ENCODE data around the gene KDM4C.
"Not testable (repeated sequence)": the region's sequence is repeated elsewhere in the genome, so short reads cannot be mapped to it uniquely, and the experiment has no call there.

KDM4C gene

DNA sequence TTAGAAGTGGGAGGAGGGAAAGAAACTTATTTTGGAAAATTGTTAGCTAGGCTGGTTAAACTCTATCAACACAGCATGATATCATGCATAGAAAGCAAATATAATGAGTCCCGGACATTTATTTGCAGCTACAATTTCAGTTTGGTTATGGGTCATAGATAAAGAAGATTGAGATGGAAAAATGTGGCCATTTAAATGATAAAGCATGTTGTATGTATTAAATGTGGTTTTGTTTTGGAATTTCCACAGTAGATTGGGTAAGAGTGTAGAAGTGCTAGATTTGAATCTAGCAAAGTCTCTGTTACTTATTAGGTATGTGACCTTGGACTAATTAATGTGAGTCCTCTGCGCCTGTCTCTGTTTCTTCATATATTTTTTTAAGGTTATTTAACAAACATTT lies 217.4 kb downstream of the KDM4C start:
- DNase-seq (ENCODE audit: low read depth in 2 of 2), result no peak

DNA sequence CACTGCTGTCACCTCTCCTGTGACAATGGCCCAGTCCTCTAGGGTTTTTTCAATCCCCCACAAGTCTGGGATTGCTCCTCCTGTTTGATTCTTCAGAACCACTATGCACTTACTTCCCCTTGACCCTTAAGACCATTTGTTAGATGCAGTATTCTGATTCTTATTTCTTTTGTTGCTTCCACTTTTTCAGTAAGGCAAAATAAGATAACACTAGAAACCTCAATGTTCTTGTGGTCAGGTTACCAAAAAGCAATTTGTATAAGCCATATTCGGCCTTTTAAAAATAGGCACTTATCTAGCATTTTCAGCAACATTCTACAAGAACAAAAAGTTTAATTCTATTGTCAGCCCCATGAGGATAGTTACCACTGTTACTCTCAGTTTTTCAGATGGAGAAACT lies 220.0 kb downstream of the KDM4C start:
- no peak for DNase-seq (ENCODE audit: low read depth in 2 of 2)

DNA sequence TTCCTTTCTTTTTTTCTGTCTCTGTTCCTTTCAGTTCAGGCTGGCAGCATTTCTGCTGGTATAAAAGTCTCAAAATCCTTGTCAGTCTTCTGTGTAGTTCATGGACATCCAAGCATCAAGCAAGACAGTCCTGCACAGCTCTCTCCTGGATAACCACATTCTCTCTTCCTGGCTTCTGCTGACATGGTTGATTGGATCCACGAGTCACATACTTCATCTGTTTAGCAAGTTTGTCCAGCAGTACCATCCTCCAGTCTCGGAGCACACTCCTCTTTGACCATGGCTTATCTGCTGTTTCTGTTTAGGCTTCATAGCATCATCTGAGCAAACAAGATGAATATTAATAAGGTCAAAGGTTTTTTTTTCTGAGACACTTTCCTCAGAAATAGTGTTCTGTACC lies 220.8 kb downstream of the KDM4C start:
- no peak for DNase-seq (ENCODE audit: low read depth in 2 of 2)

DNA sequence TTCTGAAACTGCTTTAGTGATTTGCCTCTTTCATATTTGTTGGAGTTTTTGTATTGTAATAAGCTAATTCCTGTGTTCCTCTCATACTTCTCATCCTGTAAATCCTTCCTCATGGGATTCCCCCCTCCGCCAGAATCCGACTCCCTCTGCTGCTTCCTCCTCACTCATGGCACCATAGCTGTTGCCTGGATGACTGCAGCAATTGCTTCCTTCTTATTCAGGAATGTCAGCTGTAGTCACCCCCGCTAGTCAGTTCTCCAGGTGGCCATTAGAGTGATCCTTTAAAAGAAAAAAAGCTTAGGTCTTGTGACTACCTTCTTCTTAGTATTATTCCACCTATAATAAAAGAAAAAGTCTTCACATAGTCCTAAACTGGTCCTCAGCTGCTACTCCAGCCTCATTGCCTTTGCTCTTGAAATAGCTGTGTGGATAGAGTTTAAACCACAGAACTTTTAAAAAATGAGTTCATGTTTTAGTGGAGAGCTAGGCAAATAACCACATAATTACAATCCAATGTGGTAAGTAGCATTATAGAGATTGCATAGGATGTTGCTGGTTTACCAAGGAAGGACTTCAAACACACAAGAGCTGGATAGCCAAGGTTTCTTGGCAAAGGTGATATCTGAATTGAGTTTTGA lies 227.3 kb downstream of the KDM4C start:
- DNase-seq (ENCODE audit: low read depth in 2 of 2), result no peak

DNA sequence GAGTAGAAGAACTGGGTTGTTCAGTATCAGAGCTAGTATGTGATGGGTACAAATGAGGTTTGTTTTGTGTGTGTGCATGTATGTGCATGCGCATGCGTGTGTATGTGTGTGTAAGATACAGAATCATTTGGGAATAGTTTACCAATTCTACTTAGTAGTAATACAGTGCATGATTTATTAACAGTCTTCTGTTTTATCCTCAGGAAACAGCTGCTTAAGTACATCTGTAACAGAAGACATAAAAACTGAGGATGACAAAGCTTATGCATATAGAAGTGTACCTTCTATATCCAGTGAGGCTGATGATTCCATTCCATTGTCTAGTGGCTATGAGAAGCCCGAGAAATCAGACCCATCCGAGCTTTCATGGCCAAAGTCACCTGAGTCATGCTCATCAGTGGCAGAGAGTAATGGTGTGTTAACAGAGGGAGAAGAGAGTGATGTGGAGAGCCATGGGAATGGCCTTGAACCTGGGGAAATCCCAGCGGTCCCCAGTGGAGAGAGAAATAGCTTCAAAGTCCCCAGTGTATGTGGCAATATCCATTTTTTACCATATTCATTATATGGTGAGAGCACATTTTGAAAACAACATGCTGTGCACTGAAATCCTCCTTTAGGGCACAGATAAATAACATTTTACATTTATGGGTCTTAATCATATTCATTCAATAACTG lies 228.5 kb downstream of the KDM4C start:
- DNase-seq (ENCODE audit: low read depth in 2 of 2), result no peak

DNA sequence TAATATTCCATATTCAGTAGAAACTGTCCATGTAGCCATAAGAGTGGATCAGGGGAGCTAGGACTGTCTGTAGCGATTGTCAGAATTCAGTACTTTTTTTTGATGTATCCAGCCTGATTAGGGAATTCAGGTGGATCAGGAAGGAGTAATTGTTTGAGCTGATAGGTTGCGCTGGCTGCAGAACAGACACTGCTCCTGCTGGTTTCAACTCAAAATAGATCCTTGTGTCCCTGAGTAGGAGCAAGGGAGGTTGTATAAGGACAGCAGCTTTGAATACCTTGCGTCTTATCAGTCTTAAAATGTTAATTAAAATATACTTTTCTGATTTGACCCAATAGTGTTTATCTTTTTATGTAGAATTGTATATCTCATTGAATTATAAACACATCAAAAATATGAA lies 229.6 kb downstream of the KDM4C start:
- no peak for DNase-seq (ENCODE audit: low read depth in 2 of 2)

DNA sequence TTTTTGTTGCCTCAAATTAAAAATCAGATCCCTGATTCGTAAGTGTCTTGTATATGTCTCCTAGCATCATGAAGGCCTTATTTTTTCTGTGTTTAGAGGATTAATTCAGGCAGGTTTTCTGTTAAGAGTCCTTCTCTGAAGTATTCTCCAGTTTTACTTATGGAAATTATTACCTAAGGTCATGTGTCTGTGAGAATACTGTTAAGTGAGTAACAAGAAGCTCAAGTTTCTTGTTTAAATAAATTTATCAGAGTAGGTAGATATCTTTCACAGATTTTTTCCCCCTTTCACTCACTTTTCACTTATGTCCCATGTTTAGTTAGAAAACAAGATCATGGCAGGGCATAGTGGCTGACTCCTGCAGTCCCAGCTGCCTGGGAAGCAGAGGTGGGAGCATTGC lies 233.6 kb downstream of the KDM4C start:
- no peak for DNase-seq (ENCODE audit: low read depth in 2 of 2)

DNA sequence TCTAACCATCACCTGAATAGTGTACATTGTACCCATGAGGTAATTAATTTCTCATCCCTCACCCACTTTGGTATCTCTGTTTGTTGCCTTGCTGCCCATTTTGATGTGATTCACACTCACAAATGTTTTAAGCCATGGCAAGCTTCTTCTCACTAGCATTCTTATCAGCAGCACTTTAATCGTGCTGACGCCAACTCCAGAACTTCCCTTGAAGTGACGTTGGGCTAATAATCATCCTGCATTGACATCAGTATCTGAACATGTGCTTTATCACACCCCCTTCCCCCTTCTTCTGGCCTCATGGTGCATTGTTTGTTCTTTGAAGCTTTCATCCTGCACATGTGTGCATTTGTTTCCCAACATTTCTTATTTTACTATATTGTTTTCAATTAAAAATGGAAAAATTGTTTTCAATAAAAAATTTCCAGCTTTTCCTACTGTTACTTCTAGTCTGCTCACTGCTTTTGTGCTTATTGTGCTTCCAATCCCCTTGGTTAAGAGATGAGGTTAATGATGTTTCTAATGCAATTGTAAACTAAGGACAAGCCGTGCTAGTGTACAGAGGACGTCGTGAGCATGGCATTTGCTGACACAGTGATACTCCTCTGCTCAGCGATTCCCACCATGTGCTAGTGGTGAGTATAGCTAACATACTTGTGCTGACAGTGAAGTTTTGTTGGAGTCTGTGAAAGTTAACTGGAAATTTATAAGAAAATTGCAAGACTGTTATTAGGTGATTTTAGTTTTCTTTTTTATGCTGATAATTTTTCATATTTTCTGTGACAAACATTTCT lies 238.5 kb downstream of the KDM4C start:
- DNase-seq (ENCODE audit: low read depth in 2 of 2), result no peak

DNA sequence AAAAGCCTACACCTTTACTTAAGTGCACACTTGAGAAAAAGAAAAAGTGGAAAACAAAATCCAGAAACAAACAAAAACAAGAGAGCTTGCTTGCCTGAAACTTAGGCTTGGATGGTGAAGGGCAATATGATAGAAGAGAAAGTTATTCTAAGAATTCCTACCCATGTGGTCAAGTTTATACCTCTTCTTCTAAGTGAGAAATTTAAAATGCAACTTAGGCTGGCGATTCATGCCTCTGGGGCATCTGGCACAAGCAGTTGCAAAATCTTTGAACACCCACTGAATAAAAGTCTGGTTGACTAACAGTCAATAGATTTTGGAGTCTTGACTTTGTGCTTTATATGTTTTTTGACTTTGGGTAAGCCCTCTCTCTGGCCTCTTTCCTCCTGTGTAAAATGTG lies 239.6 kb downstream of the KDM4C start:
- DNase-seq (ENCODE audit: low read depth in 2 of 2), result no peak

DNA sequence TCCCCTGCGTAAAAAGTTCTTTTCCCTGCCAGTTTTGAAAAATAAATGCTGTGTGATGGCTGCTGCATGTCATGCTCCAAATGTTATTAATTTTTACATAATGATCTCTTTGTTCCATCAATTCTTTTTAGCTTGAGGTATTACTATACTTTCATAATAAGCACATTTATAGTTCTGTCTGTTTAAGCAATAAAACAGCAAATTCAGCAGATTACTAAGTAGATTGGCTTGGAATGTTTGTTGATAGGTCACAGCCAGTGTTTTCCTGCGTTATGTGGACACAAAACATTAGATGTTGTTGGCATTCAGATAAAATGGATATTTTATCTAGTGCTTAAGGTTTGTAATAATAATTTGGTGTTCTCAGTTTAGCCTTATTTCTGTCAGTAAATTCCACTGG lies 242.0 kb downstream of the KDM4C start:
- no peak for DNase-seq (ENCODE audit: low read depth in 2 of 2)

DNA sequence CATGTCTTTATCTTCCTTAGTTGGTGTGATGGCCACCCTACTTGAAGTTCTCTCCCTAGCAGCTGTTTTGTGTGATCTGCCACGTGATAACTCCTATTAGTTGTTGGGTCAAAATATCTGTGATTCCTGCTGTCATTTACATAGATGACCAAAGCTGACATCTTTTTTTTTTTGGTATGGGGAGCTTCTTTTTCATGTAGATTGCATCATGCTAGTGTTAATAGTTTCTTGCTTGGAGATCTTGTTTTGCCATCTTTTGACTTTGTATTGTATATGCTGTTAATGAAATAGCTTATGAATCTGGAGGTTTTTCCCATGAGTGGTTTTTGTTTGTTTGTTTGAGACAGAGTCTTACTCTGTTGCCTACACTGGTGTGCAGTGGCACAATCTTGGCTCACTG lies 243.8 kb downstream of the KDM4C start:
- no peak for DNase-seq (ENCODE audit: low read depth in 2 of 2)

DNA sequence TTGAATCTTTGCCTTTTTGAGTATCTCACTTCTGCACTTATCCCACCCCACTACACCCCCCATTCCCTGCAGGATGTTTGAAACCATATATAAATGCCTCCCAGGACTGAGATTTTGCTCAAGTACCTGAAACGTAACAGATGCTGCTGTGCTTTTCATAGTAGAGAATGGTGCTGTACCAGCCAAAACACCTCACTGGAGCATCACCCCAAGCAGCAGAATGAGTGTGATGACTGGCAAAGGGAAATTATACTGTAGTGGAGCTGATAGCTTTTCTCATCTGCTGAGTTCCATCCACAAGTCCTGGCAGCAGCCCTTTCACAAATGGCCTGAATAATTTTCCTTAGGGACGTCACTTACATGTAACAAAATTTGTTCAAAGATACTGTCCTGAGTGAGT lies 246.1 kb downstream of the KDM4C start:
- DNase-seq (ENCODE audit: low read depth in 2 of 2), result no peak

DNA sequence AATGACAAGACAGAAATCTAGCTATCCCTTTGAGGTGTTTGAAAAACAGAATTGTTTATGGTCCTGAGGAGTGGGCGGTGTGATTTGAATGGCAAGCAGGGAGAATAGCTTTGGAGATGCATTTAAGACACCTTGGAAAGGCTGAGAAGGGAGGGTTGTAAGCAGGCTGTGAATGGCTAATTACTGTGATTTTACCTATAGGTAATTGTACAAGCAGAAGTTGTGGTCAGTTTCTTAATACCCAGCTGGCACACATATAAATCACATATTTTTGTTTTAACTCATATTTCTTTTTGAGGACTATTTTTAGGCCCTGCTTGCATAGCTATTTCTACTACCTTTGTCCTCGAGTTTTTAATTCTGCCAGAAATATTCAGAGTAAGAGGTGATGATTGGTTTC lies 248.6 kb downstream of the KDM4C start:
- DNase-seq (ENCODE audit: low read depth in 2 of 2), result no peak

DNA sequence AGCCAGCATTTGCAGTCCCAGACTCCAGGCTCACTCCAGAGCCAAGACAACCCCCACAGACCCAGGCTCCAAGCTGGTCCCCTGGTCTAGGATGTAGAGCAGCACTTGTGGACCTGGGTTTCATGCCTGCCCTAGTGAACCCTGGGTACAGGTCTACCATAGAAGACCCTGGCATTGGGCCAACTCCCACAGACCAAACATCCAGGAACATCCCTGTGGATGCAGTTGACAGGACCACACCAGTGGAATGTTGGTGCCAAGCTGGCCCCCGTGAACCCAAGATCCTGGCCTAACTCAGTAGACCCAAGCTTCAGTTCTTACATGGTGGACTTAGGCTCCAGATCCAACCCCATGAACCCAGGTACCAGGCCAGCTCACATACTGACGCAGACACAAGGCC lies 250.6 kb downstream of the KDM4C start:
- DNase-seq (ENCODE audit: low read depth in 2 of 2), result no peak

DNA sequence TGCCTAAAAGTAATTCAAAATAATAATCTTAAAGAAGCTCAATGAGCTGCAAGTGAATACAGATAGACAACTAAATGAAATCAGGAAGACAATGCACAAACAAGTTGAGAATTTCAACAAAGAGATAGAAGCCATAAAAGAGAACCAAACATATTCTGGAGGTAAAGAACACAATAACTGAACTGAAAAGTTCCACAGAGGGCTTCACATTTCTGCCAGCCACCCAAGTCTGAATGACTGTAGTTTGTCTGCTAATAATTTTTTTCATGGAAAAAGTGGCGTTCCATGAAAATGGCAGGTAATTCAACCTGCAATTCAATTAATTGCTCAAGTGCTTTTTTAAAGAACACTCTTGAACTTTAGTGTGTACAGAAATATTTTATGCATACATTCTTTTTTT lies 251.3 kb downstream of the KDM4C start:
- no peak for DNase-seq (ENCODE audit: low read depth in 2 of 2)

DNA sequence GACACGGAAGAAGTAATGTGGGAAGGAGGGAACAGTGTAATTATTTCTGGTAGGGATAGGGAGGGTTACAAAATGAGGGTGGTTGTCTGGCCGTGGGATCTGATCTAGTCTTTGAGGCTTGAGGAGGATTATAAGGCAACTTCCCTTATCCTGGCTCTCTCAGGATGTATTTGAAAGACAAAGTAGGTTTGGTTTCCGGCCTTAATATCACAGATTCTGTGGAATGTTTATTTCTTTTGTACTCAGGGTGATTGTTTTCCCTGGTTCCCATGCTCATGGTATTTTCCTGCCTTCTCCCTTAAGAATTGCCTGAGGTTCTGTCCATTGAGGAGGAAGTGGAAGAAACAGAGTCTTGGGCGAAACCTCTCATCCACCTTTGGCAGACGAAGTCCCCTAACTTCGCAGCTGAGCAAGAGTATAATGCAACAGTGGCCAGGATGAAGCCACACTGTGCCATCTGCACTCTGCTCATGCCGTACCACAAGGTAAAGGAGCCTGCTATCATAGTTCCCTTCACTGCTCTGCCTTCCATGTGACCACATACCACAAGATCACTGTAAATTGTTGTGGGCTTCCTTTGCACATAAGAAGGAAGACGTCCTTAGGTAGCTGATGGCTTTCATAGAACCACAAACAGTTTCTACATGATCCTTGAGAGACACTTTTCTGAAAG lies 253.8 kb downstream of the KDM4C start:
- DNase-seq (ENCODE audit: low read depth in 2 of 2), result no peak

DNA sequence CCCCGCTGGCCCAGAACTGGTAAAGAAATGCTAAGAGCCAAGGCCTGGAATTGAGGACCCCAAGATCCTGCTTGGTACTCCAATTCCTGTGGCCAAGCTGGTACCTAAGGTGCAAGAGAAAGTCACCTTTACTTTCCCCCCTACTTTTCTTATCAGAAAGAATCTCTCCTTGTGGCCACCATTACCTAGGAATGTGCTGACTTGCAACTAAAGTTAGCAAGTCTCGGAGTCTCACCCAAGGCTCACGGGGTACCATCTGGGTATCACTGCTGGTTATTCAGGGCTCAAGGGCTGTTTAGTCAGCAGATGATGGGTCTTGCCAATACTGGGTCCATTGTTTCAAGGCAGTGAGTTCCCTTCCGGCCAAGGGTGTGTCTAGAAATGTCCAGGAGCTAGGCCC lies 270.2 kb downstream of the KDM4C start:
- no peak for DNase-seq (ENCODE audit: low read depth in 2 of 2)

DNA sequence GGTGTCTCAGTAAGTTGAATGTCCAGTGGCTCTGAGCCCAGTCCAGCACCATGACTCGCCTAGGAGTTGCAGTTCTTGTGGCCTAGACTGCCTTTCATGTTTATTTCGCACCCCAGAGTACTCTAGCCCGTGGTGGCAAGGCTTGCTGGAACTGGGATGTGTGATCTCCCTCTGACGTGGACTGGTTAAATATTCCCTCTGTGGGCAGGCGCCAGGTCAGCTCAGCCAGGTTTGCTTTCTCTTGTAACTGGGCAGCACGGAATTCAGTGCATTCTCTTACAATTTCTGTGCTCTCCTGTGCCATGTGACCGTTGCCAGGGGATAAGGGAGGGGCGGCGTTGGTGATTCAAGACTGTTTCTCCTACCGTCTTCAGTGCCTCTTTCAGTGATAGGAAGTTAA lies 270.8 kb downstream of the KDM4C start:
- no peak for DNase-seq (ENCODE audit: low read depth in 2 of 2)

DNA sequence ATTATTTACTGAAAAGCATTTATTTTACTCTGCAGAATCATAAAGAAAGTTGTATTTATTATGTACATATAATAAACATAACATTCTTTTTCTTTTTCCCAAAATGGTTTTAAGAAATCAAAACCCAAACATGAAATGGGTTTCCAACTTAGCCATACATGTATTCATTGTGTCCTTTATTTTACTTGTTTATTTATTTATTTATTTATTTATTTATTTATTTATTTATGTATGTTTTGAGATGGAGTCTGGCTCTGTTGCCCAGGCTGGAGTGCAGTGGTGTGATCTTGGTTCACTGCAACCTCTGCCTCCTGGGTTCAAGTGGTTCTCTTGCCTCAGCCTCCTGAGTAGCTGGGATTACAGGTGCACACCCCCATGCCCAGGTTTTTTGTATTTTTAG lies 273.2 kb downstream of the KDM4C start:
- DNase-seq (ENCODE audit: low read depth in 2 of 2), result not testable (repeated sequence)

DNA sequence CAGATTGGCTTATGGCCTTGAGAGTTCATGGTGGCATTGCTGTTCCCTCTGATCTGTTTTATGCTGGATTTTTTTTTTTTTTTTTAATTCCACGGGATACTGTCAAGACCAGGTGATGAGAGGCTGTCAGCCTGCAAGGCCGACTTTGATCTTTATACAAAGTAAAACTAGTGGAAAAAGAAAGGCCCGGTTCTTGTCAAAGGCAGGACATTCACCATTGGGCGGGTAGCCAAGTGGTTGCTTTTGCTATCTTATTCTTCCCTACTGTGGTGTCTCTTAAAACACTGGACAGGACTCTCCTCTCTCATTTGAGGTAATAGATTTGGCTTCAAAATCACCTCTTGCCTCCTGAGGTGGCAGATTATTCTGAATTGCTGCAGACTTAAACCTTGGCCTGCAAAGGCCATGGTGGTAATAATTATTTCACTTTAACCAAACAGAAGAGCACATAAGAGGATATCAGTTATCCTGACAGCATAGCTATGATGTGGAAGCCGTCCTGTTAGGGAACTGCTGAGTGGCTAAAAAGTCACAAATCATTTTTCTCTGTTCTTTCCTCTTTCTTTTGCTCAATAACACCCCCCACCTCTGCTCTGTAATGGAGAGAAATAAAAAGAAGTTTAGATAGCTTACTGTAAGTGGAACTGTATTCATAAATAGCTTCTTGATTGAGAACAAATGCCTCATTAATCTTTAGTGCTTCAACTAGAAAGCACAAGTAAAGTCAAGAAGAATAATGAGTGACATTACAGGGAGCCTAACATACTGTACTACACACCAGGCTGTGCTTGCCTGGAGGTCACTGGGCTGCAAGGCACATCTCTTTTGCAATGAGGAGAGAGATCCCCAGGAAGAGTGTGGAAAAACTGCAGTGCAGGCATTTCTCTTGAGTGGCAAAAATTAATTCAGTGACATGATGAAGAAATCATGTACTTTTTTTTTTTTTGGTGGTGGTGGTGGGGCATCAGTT lies 275.6 kb downstream of the KDM4C start:
- DNase-seq (ENCODE audit: low read depth in 2 of 2), result no peak

DNA sequence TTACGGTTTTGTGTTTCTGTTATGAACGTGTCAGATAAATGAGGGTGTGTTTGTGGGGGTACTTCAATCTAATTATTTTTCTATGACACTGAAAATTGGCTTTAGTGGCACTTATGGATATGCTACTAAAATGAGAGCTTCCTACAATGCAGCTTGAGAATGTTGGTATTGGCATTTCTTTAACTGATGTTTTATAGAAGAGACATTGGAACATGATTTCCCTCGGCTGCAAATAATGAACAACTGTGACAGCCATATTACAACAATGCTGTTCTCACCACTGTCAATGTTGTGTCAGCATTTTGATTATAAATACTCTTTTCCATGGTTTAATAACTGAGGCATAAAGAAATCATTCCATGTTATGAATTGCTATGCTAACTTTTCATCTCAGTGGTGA lies 279.4 kb downstream of the KDM4C start:
- DNase-seq (ENCODE audit: low read depth in 2 of 2), result no peak
